Upper lobe of right lung (tissue), 1 donor: ENCODE results near the gene GRHL1. TPM values are rescaled to one million over a fixed set of nuclear protein-coding genes. Genes with fewer than 3 reads are reported as not detected.

Source experiments
- ATAC-seq: fragments of 200-7000 bp; cut with Tn5 transposase; one replicate; pipeline ENCODE4 v1.9.1; 2020; ENCODE audit warnings: mild to moderate bottlenecking, moderate library complexity
- DNase-seq: peaks from one replicate; pipeline ENCODE4 v3.0.0-alpha.2; 2020
- H3K27ac ChIP-seq: fragments of 200-600 bp; one replicate; pipeline ENCODE4 v1.8.0; 2022
- H3K27me3 ChIP-seq: fragments of 200-600 bp; one replicate; pipeline ENCODE4 v1.8.0; 2022; ENCODE audit warnings: mild to moderate bottlenecking
- H3K36me3 ChIP-seq: fragments of 200-600 bp; one replicate; pipeline ENCODE4 v1.8.0; 2022
- H3K4me1 ChIP-seq: fragments of 200-600 bp; one replicate; pipeline ENCODE4 v1.8.0; 2022
- H3K4me3 ChIP-seq: fragments of 200-600 bp; one replicate; pipeline ENCODE4 v1.8.0; 2022; ENCODE audit warnings: mild to moderate bottlenecking
- H3K9me3 ChIP-seq: fragments of 200-600 bp; one replicate; pipeline ENCODE4 v1.8.0; 2022
- intact Hi-C: fragments of 100-400 bp; cut with DNase I; formaldehyde crosslinking; loops from one replicate; pipeline ENCODE4 v1.11.0; 2022
- total RNA-seq: library from RNA; stranded (reverse); fragmentation: NEBNext Ultra II Directional; extraction: Animal tissue kit (Norgen Biotek cat#: 25700); gene quantifications from one replicate; pipeline ENCODE4 v1.2.1, GENCODE V29; 2021
- TF ChIP-seq, protein P1 (sequence below): fragments of 200-600 bp; IDR thresholded peaks from one replicate; pipeline ENCODE4 v1.8.0; 2022; ENCODE audit warnings: antibody characterized with exemption
- donor health status: DM: no; HTN: yes; CAD: no; lungs with severe emphysema.

The GRHL1 gene
- total RNA-seq, 1 donor from 2014 or later, result 2.7 TPM

DNA sequence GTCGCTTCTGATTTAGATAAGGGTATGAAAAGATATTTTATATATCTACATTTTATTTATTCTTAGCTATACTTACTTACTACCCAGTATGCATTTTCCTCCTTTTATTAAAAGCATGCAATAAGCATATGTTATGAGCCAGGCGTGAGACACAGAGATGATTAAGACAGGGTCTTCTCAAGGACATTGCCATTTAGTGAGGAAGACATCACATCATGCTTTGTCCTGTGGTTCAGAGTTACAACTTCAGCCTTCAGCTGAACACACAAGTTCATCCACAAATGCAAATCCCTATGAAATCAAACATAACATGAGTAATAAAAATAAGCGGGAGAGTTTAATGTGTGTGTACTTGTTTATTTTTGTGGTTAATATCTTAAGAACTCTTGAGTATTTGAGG, 30.2 kb downstream of the GRHL1 start:
- Histone ChIP-seq H3K4me3 (no peak overlapping the region), H3K4me1 (peaks cover 11% of the 10 kb centered on the region), H3K27ac (no peak overlapping the region), H3K27me3 (no peaks in the 10 kb centered on the region), H3K9me3 (no peaks in the 10 kb centered on the region), H3K36me3 (no peaks in the 10 kb centered on the region)
- ATAC-seq, result no peak
- intact Hi-C loops, result loop anchor here (10.0 kb wide), 1 partner anchor 63 kb away; the partner anchor contains the start of gene KLF11
- DNase-seq, result no peak
- TF ChIP-seq, protein P1, sequence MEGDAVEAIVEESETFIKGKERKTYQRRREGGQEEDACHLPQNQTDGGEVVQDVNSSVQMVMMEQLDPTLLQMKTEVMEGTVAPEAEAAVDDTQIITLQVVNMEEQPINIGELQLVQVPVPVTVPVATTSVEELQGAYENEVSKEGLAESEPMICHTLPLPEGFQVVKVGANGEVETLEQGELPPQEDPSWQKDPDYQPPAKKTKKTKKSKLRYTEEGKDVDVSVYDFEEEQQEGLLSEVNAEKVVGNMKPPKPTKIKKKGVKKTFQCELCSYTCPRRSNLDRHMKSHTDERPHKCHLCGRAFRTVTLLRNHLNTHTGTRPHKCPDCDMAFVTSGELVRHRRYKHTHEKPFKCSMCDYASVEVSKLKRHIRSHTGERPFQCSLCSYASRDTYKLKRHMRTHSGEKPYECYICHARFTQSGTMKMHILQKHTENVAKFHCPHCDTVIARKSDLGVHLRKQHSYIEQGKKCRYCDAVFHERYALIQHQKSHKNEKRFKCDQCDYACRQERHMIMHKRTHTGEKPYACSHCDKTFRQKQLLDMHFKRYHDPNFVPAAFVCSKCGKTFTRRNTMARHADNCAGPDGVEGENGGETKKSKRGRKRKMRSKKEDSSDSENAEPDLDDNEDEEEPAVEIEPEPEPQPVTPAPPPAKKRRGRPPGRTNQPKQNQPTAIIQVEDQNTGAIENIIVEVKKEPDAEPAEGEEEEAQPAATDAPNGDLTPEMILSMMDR, result no peak

DNA sequence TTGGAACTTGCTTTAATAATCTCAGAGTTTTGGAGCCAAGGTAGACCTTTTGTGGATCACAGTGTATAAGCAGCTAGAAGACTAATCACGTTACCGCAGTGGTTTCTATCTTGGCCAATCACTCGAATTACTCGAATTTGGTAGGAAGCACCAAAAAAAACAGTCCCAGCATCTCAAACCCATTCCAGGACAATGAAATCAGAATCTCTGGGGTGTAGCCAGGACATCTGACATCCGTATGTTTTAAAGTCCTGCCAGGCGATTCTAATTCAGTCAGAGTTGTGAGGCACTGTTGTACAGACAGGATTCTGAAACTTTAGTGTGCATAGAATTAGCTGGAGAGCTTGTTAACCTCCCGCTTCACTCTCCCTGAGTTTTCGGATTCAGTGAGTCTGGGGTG, 30.8 kb downstream of the GRHL1 start:
- peaks cover 11% of the 10 kb centered on the region for H3K4me1 ChIP-seq
- DNase-seq (no peak), ATAC-seq (no peak)
- TF ChIP-seq, protein P1, result no peak
- H3K27me3 ChIP-seq, result no peaks in the 10 kb centered on the region
- H3K9me3 ChIP-seq, result no peaks in the 10 kb centered on the region
- intact Hi-C loops, result loop anchor here (10.0 kb wide), 1 partner anchor 63 kb away; the partner anchor contains the start of gene KLF11
- H3K36me3 ChIP-seq, result no peaks in the 10 kb centered on the region
- no peak overlapping the region for H3K4me3 ChIP-seq
- no peak overlapping the region for H3K27ac ChIP-seq

DNA sequence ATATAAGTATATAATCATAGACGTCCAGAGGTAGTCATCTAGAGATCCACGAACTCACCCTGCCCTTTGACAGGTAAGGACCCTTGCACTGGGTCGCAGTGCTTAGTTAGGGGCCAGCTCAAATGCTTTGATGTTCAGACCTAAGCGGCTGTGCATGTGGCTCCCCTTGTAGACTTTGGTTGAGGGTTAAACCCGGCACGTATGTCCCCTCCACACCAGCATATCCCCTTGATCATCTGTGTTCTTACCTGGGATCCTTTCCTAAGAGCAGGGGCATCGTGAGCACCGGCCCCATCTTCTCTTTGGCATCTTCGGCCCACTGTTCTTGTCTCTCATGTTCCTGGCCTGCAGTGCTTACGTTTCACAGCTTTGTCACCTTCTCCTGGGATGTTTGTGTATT, 31.4 kb downstream of the GRHL1 start:
- H3K36me3 ChIP-seq, result no peaks in the 10 kb centered on the region
- intact Hi-C loops, result loop anchor here (10.0 kb wide), 1 partner anchor 62 kb away; the partner anchor contains the start of gene KLF11
- DNase-seq (no peak), ATAC-seq (no peak)
- TF ChIP-seq, protein P1, result no peak
- H3K9me3 ChIP-seq, result no peaks in the 10 kb centered on the region
- H3K27me3 ChIP-seq, result no peaks in the 10 kb centered on the region
- no peak overlapping the region for H3K27ac ChIP-seq
- H3K4me1 ChIP-seq, result peaks cover 11% of the 10 kb centered on the region
- no peak overlapping the region for H3K4me3 ChIP-seq

DNA sequence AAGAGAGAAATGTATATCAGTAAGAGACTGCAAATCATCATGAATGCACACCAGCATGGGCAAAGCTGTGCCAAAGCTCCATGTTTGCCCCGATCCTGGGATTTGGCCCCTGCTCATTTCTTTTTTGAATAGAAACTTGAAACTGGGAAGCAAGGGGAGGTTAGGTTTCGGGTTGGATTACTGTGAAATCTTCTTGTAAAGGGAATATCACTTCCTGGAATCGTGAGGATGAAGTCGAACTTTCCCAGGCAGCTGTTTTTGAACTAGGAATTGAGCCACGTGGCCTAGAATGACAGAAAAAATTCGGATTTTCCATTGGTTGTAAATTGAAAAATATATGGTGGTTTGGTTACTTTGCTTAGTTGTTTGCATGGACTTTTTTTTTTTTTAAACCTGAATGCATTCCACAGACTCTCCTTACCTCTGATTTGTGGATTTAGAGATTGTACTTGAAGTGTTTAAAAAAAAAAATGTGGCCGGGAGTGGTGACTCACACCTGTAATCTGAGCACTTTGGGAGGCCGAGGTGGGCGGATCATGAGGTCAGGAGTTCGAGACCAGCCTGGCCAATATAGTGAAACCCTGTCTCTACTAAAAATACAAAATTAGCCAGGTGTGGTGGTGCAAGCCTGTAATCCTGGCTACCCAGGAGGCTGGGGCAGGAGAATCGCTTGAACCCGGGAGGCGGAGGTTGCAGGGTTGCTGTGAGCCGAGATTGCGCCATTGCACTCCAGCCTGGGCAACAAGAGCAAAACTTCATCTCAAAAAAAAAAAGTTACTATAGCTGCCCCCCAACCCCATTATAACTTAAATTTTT, 32.1 kb downstream of the GRHL1 start:
- no peak overlapping the region for H3K4me3 ChIP-seq
- no peaks in the 10 kb centered on the region for H3K27me3 ChIP-seq
- peaks cover 11% of the 10 kb centered on the region for H3K4me1 ChIP-seq
- H3K9me3 ChIP-seq, result no peaks in the 10 kb centered on the region
- no peaks in the 10 kb centered on the region for H3K36me3 ChIP-seq
- intact Hi-C loops, result loop anchor here (10.0 kb wide), 1 partner anchor 61 kb away; the partner anchor contains the start of gene KLF11
- DNase-seq, result no peak
- H3K27ac ChIP-seq, result no peak overlapping the region
- no peak for ATAC-seq
- TF ChIP-seq, protein P1, result no peak

DNA sequence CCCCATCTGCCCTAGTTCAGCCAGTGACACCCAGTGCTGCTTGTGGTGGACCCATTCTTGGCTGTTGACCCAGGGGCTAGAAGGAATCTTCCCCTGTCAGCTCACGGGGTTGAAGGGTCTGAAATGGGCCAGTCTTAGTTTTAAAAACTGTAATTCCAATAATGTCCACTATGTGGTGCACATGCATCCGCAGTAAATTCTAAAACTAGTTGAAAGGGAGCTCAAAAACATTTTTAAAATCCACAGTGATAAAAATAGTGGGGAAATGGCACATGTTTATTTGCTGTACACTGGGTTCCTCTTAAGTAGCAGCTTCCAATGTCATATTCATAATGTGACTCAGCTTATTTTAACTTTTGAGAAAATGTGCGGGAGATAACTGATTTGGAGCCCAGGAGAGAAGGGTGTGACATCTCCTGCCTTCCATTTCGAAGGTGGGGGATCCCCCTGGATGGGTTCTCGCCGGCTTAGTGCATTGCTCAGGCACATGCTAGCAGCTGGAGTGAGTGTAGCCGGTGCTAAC, 32.8 kb downstream of the GRHL1 start:
- ATAC-seq (peak; percentile 88), DNase-seq (no peak)
- H3K27me3 ChIP-seq, result no peaks in the 10 kb centered on the region
- intact Hi-C loops, result loop anchor here (10.0 kb wide), 1 partner anchor 61 kb away; the partner anchor contains the start of gene KLF11
- peak overlapping the region; percentile 25 for H3K27ac ChIP-seq
- H3K36me3 ChIP-seq, result no peaks in the 10 kb centered on the region
- H3K4me1 ChIP-seq, result peaks cover 11% of the 10 kb centered on the region
- no peaks in the 10 kb centered on the region for H3K9me3 ChIP-seq
- H3K4me3 ChIP-seq, result no peak overlapping the region
- TF ChIP-seq, protein P1, result peak; percentile 82
